K562 (cell line): ENCODE data around the gene BBX. TPM values are rescaled to one million over a fixed set of nuclear protein-coding genes. Genes with fewer than 3 reads are reported as not detected.

Experiments
- ATAC-seq: fragments of 200-7000 bp; cut with Tn5 transposase; 3 replicates; pipeline ENCODE4 v1.9.1; 2020; ENCODE audit warnings: moderate library complexity
- BruUV-seq: library from RNA; stranded (reverse); fragments of 400-500 nt; replicated peaks from 2 replicates; lab custom pipeline; 2021; lab: Mats Ljungman, UMichigan
- CTCF ChIA-PET: fragments of 300-600 bp; formaldehyde crosslinking; extraction: SDS; loops from one replicate; lab custom pipeline; 2021; ENCODE audit warnings: low intra/inter-chr PET ratio; lab: Yijun Ruan, JAX
- POLR2A ChIA-PET: fragments of 300-600, 350-650 bp; sonication (Branson Sonifier 250); formaldehyde crosslinking; extraction: SDS; loops from one replicate; lab custom pipeline; 2021; ENCODE audit warnings: antibody characterized with exemption, inconsistent platforms; lab: Yijun Ruan, JAX
- DNase-seq, 4 experiments: peaks; one replicate each; pipeline versions ENCODE4 v3.0.0 to v3.0.0-alpha.2; 2011 to 2018; ENCODE audit warnings: low spot score in 3 of 4, mixed read lengths in 3 of 4; ENCODE audit errors: extremely low read depth in 1 of 4
- FAIRE-seq: peaks from 2 replicates; lab custom pipeline; 2011; peaks lifted over from hg19 to GRCh38; lab: Jason Lieb, UNC
- H2AFZ ChIP-seq: 2 replicates; pipeline ENCODE4 v1.6.0; 2011; ENCODE audit warnings: low read depth, low read length, control low read depth, inconsistent platforms
- H3K27ac ChIP-seq: fragments of 200-600 bp; 3 replicates; pipeline ENCODE4 v1.8.0; 2011; ENCODE audit warnings: low read depth, mild to moderate bottlenecking, control low read depth, inconsistent platforms, low read length, moderate library complexity, mixed read lengths; ENCODE audit errors: extremely low read depth
- H3K27me3 ChIP-seq, 2 experiments: fragments of 300-600 bp in 1 of 2; 2 replicates in 1 of 2; 3 replicates in 1 of 2; pipeline versions ENCODE4 v1.6.0 to v1.8.0; 2011; ENCODE audit warnings: inconsistent platforms in 2 of 2, low read length in 2 of 2, mild to moderate bottlenecking in 1 of 2, mixed read lengths in 1 of 2, moderate library complexity in 1 of 2; ENCODE audit not compliant: control insufficient read depth in 2 of 2, insufficient read depth in 2 of 2
- H3K36me3 ChIP-seq: fragments of 300-600 bp; 3 replicates; pipeline ENCODE4 v1.8.0; 2011; ENCODE audit warnings: mild to moderate bottlenecking, low read length, inconsistent platforms; ENCODE audit not compliant: control insufficient read depth, insufficient read depth
- H3K4me1 ChIP-seq, 2 experiments: fragments of 200-600 bp in 1 of 2; replicated peaks in 1 of 2; 2 replicates in 1 of 2; 3 replicates in 1 of 2; pipeline versions ENCODE4 v1.5.1 to v1.8.0; 2011; ENCODE audit warnings: inconsistent platforms in 2 of 2, low read length in 2 of 2, mild to moderate bottlenecking in 1 of 2, mixed read lengths in 1 of 2, moderate library complexity in 1 of 2; ENCODE audit not compliant: control insufficient read depth in 2 of 2, insufficient read depth in 2 of 2
- H3K4me2 ChIP-seq: 2 replicates; pipeline ENCODE4 v1.6.1; 2011; ENCODE audit warnings: low read length, control low read depth, inconsistent platforms, mixed read lengths; ENCODE audit not compliant: insufficient read depth
- H3K4me3 ChIP-seq: fragments of 200-600 bp; sonication (generic), shearing (Covaris generic); 2 replicates; pipeline ENCODE4 v1.5.1; 2016; ENCODE audit warnings: control low read depth, inconsistent platforms
- H3K79me2 ChIP-seq: fragments of 200-600 bp; 3 replicates; pipeline ENCODE4 v1.8.0; 2011; ENCODE audit warnings: low read length, inconsistent platforms; ENCODE audit not compliant: control insufficient read depth, insufficient read depth
- H3K9ac ChIP-seq, 2 experiments: 2 replicates each; pipeline versions ENCODE4 v1.6.0 to v1.6.1; 2011; ENCODE audit warnings: low read depth in 2 of 2, low read length in 2 of 2, control low read depth in 1 of 2, inconsistent platforms in 1 of 2, mild to moderate bottlenecking in 1 of 2, mixed read lengths in 1 of 2; ENCODE audit not compliant: insufficient read depth in 1 of 2
- H3K9me1 ChIP-seq: one replicate; pipeline ENCODE4 v1.6.0; 2011; ENCODE audit warnings: inconsistent platforms, mild to moderate bottlenecking, low read length, moderate library complexity; ENCODE audit not compliant: control insufficient read depth, insufficient read depth
- H3K9me3 ChIP-seq: replicated peaks from 2 replicates; pipeline ENCODE4 v1.5.1; 2011; ENCODE audit warnings: low read depth, low read length, inconsistent platforms; ENCODE audit not compliant: control insufficient read depth, insufficient read depth
- H4K20me1 ChIP-seq: replicated peaks from 2 replicates; pipeline ENCODE4 v1.6.1; 2011; ENCODE audit warnings: low read length, inconsistent platforms, mixed read lengths; ENCODE audit not compliant: control insufficient read depth, insufficient read depth
- CBX5 ChIP-seq: IDR thresholded peaks from 2 replicates; pipeline ENCODE4 v1.6.1; 2014; ENCODE audit warnings: low read depth, borderline replicate concordance
- DPF2 ChIP-seq: fragments of 450-650 bp; IDR thresholded peaks from 2 replicates; pipeline ENCODE4 v1.6.1; 2016
- ETV5 ChIP-seq: sonication (generic); formaldehyde crosslinking; IDR thresholded peaks from 2 replicates; pipeline ENCODE4 v1.4.0; 2020; ENCODE audit warnings: low read depth, mild to moderate bottlenecking, missing genetic modification reagents
- HMG20B ChIP-seq: fragments of 250-450 bp; sonication (Bioruptor Pico); IDR thresholded peaks from 2 replicates; pipeline ENCODE4 v1.5.0; 2021; ENCODE audit warnings: mild to moderate bottlenecking
- KDM5B ChIP-seq: fragments of 200-600 bp; sonication (generic); IDR thresholded peaks from 2 replicates; pipeline ENCODE4 v1.6.1; 2012; ENCODE audit warnings: low read depth, mild to moderate bottlenecking, moderate library complexity, low read length, control low read depth, inconsistent platforms; ENCODE audit not compliant: insufficient replicate concordance
- ZNF274 ChIP-seq: IDR thresholded peaks from 2 replicates; pipeline ENCODE4 v1.6.1; 2011; ENCODE audit warnings: low read depth, mild to moderate bottlenecking, low read length, moderate library complexity, borderline replicate concordance
- ZSCAN29 ChIP-seq: fragments of 450-650 bp; IDR thresholded peaks from 2 replicates; pipeline ENCODE4 v1.6.1; 2017
- WGBS: fragments of 100-300 bp; shearing (Covaris generic); methylation state at CpG from one replicate; pipeline ENCODE4 v1.1.6; 2016; ENCODE audit warnings: low coverage, mixed read lengths; ENCODE audit not compliant: insufficient coverage; ENCODE audit errors: missing lambda C conversion rate; 5-methylcytosine and 5-hydroxymethylcytosine counted together
- in situ Hi-C: fragments of 300-500 bp; cut with MboI; formaldehyde crosslinking; loops from 4 replicates; pipeline ENCODE4 v1.15.0; 2018; ENCODE audit warnings: inconsistent platforms, mixed read lengths
- intact Hi-C: fragments of 100-400 bp; cut with micrococcal nuclease; formaldehyde crosslinking; loops from 2 replicates; pipeline ENCODE4 v1.14.2; 2022
- polyA plus RNA-seq, 8 experiments: library from polyadenylated mRNA; depleted of rRNA in 4 of 8; stranded (reverse) in 5 of 8; unstranded in 3 of 8; fragments of >200 nt; fragmentation: Nextera tagmentation in 2 of 8; fragmentation: Illumina TruSeq in 1 of 8; extraction: Ambion mirVana in 2 of 8; extraction: Trizol in 1 of 8; gene quantifications; 2 replicates each; pipeline versions ENCODE4 v1.2.1 to v1.2.3, GENCODE V29; 2011 to 2014; ENCODE audit warnings: inconsistent platforms in 1 of 8, missing spikeins in 1 of 8
- total RNA-seq, 7 experiments: library from RNA; depleted of rRNA in 6 of 7; stranded (reverse); fragments of >200 nt in 6 of 7; fragmentation: Illumina TruSeq in 2 of 7; extraction: Trizol in 2 of 7; gene quantifications; 2 replicates each; pipeline versions ENCODE4 v1.2.1 to v1.2.3, GENCODE V29; 2011 to 2021; ENCODE audit warnings: low replicate concordance in 1 of 7
- TF ChIP-seq, protein P1 (sequence below): fragments of 450-650 bp; IDR thresholded peaks from 2 replicates; pipeline ENCODE4 v1.6.1; 2014; ENCODE audit warnings: low read depth, mild to moderate bottlenecking, moderate library complexity, borderline replicate concordance
- TF ChIP-seq, protein P2 (sequence below): fragments of 250-450 bp; sonication (Bioruptor Pico); IDR thresholded peaks from 2 replicates; pipeline ENCODE4 v1.9.0; 2021; ENCODE audit warnings: mild to moderate bottlenecking, inconsistent platforms
- TF ChIP-seq, protein P3 (sequence below): fragments of 450-650 bp; IDR thresholded peaks from 2 replicates; pipeline ENCODE4 v1.6.1; 2018; ENCODE audit warnings: mild to moderate bottlenecking, low read depth; ENCODE audit not compliant: partially characterized antibody

Gene BBX
- total and polyA plus RNA-seq, 9 of the 15 experiments (the other 6 are each of a cell fraction or from before 2014, with no cell fraction given), result 4.9 to 19.5 (median 11.8) TPM

DNA sequence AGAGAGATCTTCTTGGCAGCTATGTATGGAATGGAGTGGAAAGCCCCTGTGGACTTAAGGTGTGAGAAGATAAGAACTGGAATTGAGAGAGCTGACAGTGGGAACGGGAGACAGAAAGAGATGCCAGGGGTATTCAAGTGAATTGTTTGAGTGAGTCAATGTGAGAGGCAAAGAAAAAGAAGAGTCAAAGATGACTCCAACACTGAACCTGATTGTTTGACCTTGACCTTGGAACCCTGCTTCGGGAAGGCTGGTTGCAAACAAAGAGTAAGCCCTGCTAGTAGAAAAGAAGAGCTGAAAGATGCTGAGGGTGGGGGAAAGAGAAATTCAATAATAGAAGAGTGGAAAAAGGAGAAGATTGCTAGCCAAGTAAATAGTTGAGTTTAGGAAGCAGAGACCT lies 238.6 kb downstream of the BBX start:
- H3K79me2 ChIP-seq, result no peaks in the 10 kb centered on the region
- in situ Hi-C loops (no loop called here), intact Hi-C loops (no loop called here)
- no peak for DNase-seq
- H3K27me3 ChIP-seq, result no peaks in the 10 kb centered on the region
- no peak for ATAC-seq
- no peaks in the 10 kb centered on the region for H3K9me1 ChIP-seq
- H4K20me1 ChIP-seq, result no peaks in the 10 kb centered on the region
- no peak overlapping the region for H3K4me3 ChIP-seq
- H3K9ac ChIP-seq, result no peak overlapping the region
- no TSS peak for BruUV-seq
- no peak overlapping the region for H2AFZ ChIP-seq
- POLR2A ChIA-PET, result interaction anchor here (0.6 kb wide), 1 partner anchor 30 kb away, joined by 3 read pairs; no protein-coding TSS in a partner anchor
- TF ChIP-seq ETV5 (CRISPR knock-in tag), result no peak
- TF ChIP-seq ZSCAN29, result no peak
- TF ChIP-seq CBX5, result no peak
- TF ChIP-seq HMG20B, result no peak
- TF ChIP-seq KDM5B, result no peak
- TF ChIP-seq, protein P1, sequence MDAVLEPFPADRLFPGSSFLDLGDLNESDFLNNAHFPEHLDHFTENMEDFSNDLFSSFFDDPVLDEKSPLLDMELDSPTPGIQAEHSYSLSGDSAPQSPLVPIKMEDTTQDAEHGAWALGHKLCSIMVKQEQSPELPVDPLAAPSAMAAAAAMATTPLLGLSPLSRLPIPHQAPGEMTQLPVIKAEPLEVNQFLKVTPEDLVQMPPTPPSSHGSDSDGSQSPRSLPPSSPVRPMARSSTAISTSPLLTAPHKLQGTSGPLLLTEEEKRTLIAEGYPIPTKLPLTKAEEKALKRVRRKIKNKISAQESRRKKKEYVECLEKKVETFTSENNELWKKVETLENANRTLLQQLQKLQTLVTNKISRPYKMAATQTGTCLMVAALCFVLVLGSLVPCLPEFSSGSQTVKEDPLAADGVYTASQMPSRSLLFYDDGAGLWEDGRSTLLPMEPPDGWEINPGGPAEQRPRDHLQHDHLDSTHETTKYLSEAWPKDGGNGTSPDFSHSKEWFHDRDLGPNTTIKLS, result no peak
- TF ChIP-seq, protein P2, sequence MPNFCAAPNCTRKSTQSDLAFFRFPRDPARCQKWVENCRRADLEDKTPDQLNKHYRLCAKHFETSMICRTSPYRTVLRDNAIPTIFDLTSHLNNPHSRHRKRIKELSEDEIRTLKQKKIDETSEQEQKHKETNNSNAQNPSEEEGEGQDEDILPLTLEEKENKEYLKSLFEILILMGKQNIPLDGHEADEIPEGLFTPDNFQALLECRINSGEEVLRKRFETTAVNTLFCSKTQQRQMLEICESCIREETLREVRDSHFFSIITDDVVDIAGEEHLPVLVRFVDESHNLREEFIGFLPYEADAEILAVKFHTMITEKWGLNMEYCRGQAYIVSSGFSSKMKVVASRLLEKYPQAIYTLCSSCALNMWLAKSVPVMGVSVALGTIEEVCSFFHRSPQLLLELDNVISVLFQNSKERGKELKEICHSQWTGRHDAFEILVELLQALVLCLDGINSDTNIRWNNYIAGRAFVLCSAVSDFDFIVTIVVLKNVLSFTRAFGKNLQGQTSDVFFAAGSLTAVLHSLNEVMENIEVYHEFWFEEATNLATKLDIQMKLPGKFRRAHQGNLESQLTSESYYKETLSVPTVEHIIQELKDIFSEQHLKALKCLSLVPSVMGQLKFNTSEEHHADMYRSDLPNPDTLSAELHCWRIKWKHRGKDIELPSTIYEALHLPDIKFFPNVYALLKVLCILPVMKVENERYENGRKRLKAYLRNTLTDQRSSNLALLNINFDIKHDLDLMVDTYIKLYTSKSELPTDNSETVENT (CRISPR knock-in tag), result no peak
- TF ChIP-seq ZNF274, result no peak
- TF ChIP-seq, protein P3, sequence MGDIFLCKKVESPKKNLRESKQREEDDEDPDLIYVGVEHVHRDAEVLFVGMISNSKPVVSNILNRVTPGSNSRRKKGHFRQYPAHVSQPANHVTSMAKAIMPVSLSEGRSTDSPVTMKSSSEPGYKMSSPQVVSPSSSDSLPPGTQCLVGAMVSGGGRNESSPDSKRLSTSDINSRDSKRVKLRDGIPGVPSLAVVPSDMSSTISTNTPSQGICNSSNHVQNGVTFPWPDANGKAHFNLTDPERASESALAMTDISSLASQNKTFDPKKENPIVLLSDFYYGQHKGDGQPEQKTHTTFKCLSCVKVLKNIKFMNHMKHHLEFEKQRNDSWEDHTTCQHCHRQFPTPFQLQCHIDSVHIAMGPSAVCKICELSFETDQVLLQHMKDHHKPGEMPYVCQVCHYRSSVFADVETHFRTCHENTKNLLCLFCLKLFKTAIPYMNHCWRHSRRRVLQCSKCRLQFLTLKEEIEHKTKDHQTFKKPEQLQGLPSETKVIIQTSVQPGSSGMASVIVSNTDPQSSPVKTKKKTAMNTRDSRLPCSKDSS, result no peak
- no peak for TF ChIP-seq DPF2
- no peak overlapping the region for H3K4me2 ChIP-seq
- no peak for FAIRE-seq
- H3K36me3 ChIP-seq, result no peaks in the 10 kb centered on the region
- H3K27ac ChIP-seq, result no peak overlapping the region
- 8% methylated on average over 2 of the region's 2 CpGs for WGBS
- H3K4me1 ChIP-seq, result no peaks in the 10 kb centered on the region
- CTCF ChIA-PET, result no interaction called here
- H3K9me3 ChIP-seq, result no peaks in the 10 kb centered on the region
